Neural cell (in vitro differentiated cells): Measurements from ENCODE around the gene SAP30L. TPM values are rescaled to one million over a fixed set of nuclear protein-coding genes. Genes with fewer than 3 reads are reported as not detected.

Experiments used
- H2AFZ ChIP-seq: fragments of 200-600, 300-800 bp; sonication (generic), shearing (Covaris generic); 2 replicates; pipeline ENCODE4 v1.6.0; 2014; ENCODE audit warnings: low read depth, mild to moderate bottlenecking, antibody characterized with exemption, low read length, moderate library complexity
- H3F3A ChIP-seq: fragments of 200-600 bp; shearing (Covaris generic); 2 replicates; pipeline ENCODE4 v1.6.1; 2016; ENCODE audit warnings: mild to moderate bottlenecking, moderate library complexity, mixed read lengths, antibody characterized with exemption, low read length; ENCODE audit not compliant: insufficient read depth, poor library complexity, severe bottlenecking
- H3K27ac ChIP-seq: fragments of 200-600, 300-800 bp; sonication (generic), shearing (Covaris generic); 2 replicates; pipeline ENCODE4 v1.5.1; 2014; ENCODE audit warnings: mild to moderate bottlenecking, low read length, moderate library complexity
- H3K27me3 ChIP-seq: fragments of 300-800, 200-600 bp; sonication (generic), shearing (Covaris generic); 2 replicates; pipeline ENCODE4 v1.6.0; 2014; ENCODE audit warnings: mild to moderate bottlenecking, low read depth, low read length, moderate library complexity; ENCODE audit not compliant: insufficient read depth
- H3K36me3 ChIP-seq: fragments of 300-800, 200-600 bp; sonication (generic), shearing (Covaris generic); 2 replicates; pipeline ENCODE4 v1.5.1; 2014; ENCODE audit warnings: mild to moderate bottlenecking, antibody characterized with exemption, low read length, moderate library complexity; ENCODE audit not compliant: insufficient read depth
- H3K4me2 ChIP-seq: fragments of 300-800, 200-600 bp; sonication (generic), shearing (Covaris generic); 2 replicates; pipeline ENCODE4 v1.6.0; 2014; ENCODE audit warnings: mild to moderate bottlenecking, low read length
- H3K4me3 ChIP-seq: fragments of 300-800, 200-600 bp; sonication (generic), shearing (Covaris generic); 2 replicates; pipeline ENCODE4 v1.5.1; 2014; ENCODE audit warnings: mild to moderate bottlenecking, low read length, moderate library complexity
- H3K79me2 ChIP-seq: fragments of 200-600 bp; shearing (Covaris generic); replicated peaks from 2 replicates; pipeline ENCODE4 v1.6.0; 2014; ENCODE audit warnings: mild to moderate bottlenecking, low read length, moderate library complexity; ENCODE audit not compliant: insufficient read depth
- H3K9ac ChIP-seq: fragments of 300-800, 200-600 bp; sonication (generic), shearing (Covaris generic); 2 replicates; pipeline ENCODE4 v1.6.1; 2016; ENCODE audit warnings: mild to moderate bottlenecking, low read length, mixed read lengths
- H3K9me2 ChIP-seq: fragments of 200-600 bp; shearing (Covaris generic); 2 replicates; pipeline ENCODE4 v1.6.1; 2016; ENCODE audit warnings: mild to moderate bottlenecking, low read length, mixed read lengths; ENCODE audit not compliant: insufficient read depth
- H3K9me3 ChIP-seq: fragments of 200-600, 300-800 bp; sonication (generic), shearing (Covaris generic); 2 replicates; pipeline ENCODE4 v1.6.1; 2016; ENCODE audit warnings: mild to moderate bottlenecking, mixed run types, low read length, moderate library complexity, mixed read lengths
- H4K20me1 ChIP-seq: fragments of 200-600 bp; shearing (Covaris generic); 2 replicates; pipeline ENCODE4 v1.6.1; 2016; ENCODE audit warnings: mild to moderate bottlenecking, mixed run types; ENCODE audit not compliant: insufficient read depth
- EP300 ChIP-seq: fragments of 450-650 bp; conservative IDR thresholded peaks from 2 replicates; pipeline ENCODE4 v1.6.1; 2014; ENCODE audit warnings: antibody characterized with exemption, mild to moderate bottlenecking, moderate library complexity; ENCODE audit not compliant: poor library complexity, severe bottlenecking
- EZH2 ChIP-seq: fragments of 200-600, 300-800 bp; shearing (Covaris generic), sonication (generic); IDR thresholded peaks from 2 replicates; pipeline ENCODE4 v1.6.1; 2014; ENCODE audit warnings: antibody characterized with exemption, low read length, borderline replicate concordance, mild to moderate bottlenecking; ENCODE audit not compliant: insufficient read depth, poor library complexity, severe bottlenecking
- MXI1 ChIP-seq: fragments of 450-650 bp; conservative IDR thresholded peaks from 2 replicates; pipeline ENCODE4 v1.6.1; 2014; ENCODE audit warnings: antibody characterized with exemption, mild to moderate bottlenecking; ENCODE audit not compliant: poor library complexity, severe bottlenecking
- POLR2AphosphoS5 ChIP-seq: IDR thresholded peaks from 2 replicates; pipeline ENCODE4 v1.6.1; 2012
- RAD21 ChIP-seq: fragments of 450-650 bp; conservative IDR thresholded peaks from 2 replicates; pipeline ENCODE4 v1.6.1; 2014; ENCODE audit warnings: antibody characterized with exemption, mild to moderate bottlenecking, moderate library complexity
- SMC3 ChIP-seq: fragments of 450-650 bp; conservative IDR thresholded peaks from 2 replicates; pipeline ENCODE4 v1.6.1; 2014; ENCODE audit warnings: antibody characterized with exemption, mild to moderate bottlenecking, moderate library complexity; ENCODE audit not compliant: poor library complexity
- TAF1 ChIP-seq: IDR thresholded peaks from 2 replicates; pipeline ENCODE4 v1.6.1; 2012; ENCODE audit warnings: low read depth
- polyA plus RNA-seq: library from polyadenylated mRNA; depleted of rRNA; stranded (reverse); fragments of >200 nt; gene quantifications from 2 replicates; pipeline ENCODE4 v1.2.3, GENCODE V29; 2014
- TF ChIP-seq, protein P1 (sequence below): fragments of 450-650 bp; IDR thresholded peaks from 2 replicates; pipeline ENCODE4 v1.5.1; 2014; ENCODE audit warnings: antibody characterized with exemption, mild to moderate bottlenecking, moderate library complexity; ENCODE audit not compliant: poor library complexity, severe bottlenecking
- TF ChIP-seq, protein P2 (sequence below): IDR thresholded peaks from 2 replicates; pipeline ENCODE4 v1.6.1; 2012; ENCODE audit warnings: borderline replicate concordance

SAP30L gene
- polyA plus RNA-seq, 1 donor from 2014 or later = 18.5 TPM

DNA sequence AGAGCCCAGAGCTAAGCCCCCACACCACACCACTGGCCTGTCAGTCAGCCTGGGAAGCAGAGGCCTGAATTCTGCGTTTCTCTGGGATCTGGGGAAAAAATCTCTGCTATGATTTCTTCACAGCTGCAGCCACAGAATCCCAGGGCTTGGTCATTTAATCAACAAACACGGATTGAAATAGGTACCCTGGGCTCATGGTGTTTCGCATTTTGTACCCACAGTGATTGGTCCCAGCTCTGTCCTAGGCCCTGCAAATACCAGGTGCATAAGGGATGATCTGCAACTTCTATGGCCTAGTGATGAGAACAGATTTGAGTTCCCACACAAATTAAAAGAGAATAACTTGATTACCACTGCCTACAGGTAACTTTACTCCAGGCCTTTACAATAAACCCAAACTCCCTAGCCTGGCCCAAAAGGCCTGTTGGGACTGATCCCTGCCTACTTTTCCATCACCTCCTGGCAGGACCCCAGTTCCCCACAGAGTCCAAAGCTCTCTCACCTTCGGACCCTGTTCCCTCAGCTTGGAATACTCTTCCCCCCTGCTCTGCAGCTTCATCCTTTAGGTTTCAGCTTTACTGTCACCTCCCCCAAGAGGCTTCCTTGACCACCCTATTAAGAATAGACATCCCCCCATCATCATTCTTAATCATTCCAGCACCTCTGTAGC lies 14.7 kb upstream of the SAP30L start:
- H3K9ac ChIP-seq = no peak overlapping the region
- no peak overlapping the region for H2AFZ ChIP-seq
- H3K4me2 ChIP-seq = no peak overlapping the region
- H3K4me3 ChIP-seq = no peak overlapping the region
- H3K79me2 ChIP-seq = no peaks in the 10 kb centered on the region
- H3K9me3 ChIP-seq = peaks cover 2% of the 10 kb centered on the region
- no peaks in the 10 kb centered on the region for H3K27me3 ChIP-seq
- H4K20me1 ChIP-seq = no peaks in the 10 kb centered on the region
- H3K36me3 ChIP-seq = no peaks in the 10 kb centered on the region
- no peaks in the 10 kb centered on the region for H3K9me2 ChIP-seq
- TF ChIP-seq EZH2 (no peak), MXI1 (no peak), TAF1 (no peak), EP300 (no peak), SMC3 (no peak), RAD21 (no peak), POLR2AphosphoS5 (no peak)
- TF ChIP-seq, protein P1, sequence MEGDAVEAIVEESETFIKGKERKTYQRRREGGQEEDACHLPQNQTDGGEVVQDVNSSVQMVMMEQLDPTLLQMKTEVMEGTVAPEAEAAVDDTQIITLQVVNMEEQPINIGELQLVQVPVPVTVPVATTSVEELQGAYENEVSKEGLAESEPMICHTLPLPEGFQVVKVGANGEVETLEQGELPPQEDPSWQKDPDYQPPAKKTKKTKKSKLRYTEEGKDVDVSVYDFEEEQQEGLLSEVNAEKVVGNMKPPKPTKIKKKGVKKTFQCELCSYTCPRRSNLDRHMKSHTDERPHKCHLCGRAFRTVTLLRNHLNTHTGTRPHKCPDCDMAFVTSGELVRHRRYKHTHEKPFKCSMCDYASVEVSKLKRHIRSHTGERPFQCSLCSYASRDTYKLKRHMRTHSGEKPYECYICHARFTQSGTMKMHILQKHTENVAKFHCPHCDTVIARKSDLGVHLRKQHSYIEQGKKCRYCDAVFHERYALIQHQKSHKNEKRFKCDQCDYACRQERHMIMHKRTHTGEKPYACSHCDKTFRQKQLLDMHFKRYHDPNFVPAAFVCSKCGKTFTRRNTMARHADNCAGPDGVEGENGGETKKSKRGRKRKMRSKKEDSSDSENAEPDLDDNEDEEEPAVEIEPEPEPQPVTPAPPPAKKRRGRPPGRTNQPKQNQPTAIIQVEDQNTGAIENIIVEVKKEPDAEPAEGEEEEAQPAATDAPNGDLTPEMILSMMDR = no peak
- TF ChIP-seq, protein P2, sequence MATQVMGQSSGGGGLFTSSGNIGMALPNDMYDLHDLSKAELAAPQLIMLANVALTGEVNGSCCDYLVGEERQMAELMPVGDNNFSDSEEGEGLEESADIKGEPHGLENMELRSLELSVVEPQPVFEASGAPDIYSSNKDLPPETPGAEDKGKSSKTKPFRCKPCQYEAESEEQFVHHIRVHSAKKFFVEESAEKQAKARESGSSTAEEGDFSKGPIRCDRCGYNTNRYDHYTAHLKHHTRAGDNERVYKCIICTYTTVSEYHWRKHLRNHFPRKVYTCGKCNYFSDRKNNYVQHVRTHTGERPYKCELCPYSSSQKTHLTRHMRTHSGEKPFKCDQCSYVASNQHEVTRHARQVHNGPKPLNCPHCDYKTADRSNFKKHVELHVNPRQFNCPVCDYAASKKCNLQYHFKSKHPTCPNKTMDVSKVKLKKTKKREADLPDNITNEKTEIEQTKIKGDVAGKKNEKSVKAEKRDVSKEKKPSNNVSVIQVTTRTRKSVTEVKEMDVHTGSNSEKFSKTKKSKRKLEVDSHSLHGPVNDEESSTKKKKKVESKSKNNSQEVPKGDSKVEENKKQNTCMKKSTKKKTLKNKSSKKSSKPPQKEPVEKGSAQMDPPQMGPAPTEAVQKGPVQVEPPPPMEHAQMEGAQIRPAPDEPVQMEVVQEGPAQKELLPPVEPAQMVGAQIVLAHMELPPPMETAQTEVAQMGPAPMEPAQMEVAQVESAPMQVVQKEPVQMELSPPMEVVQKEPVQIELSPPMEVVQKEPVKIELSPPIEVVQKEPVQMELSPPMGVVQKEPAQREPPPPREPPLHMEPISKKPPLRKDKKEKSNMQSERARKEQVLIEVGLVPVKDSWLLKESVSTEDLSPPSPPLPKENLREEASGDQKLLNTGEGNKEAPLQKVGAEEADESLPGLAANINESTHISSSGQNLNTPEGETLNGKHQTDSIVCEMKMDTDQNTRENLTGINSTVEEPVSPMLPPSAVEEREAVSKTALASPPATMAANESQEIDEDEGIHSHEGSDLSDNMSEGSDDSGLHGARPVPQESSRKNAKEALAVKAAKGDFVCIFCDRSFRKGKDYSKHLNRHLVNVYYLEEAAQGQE = no peak
- H3K27ac ChIP-seq = no peak overlapping the region
- no peaks in the 10 kb centered on the region for H3F3A ChIP-seq

DNA sequence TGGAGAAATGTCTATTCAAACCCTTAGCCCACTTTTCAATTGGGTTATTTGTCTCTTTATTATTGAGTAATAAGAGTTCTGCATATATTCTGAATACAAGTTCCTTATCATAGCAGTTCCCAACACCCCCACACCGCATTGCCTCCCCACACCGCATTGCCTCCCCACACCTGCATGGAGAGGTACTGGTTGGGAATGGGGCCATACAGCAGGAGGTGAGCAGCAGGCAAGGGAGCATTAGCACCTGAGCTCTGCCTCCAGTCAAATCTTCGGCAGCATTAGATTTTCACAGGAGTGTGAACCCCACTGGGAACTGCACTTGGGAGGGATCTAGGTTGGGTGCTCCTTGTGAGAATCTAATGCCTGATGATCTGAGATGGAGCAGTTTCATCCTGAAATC lies 10.6 kb upstream of the SAP30L start:
- peaks cover 2% of the 10 kb centered on the region for H3K9me3 ChIP-seq
- no peaks in the 10 kb centered on the region for H3F3A ChIP-seq
- no peak overlapping the region for H2AFZ ChIP-seq
- no peak for TF ChIP-seq TAF1
- H3K36me3 ChIP-seq = no peaks in the 10 kb centered on the region
- no peaks in the 10 kb centered on the region for H4K20me1 ChIP-seq
- H3K9me2 ChIP-seq = no peaks in the 10 kb centered on the region
- no peaks in the 10 kb centered on the region for H3K27me3 ChIP-seq
- H3K4me3 ChIP-seq = no peak overlapping the region
- no peak overlapping the region for H3K27ac ChIP-seq
- H3K79me2 ChIP-seq = no peaks in the 10 kb centered on the region
- H3K9ac ChIP-seq = no peak overlapping the region
- H3K4me2 ChIP-seq = no peak overlapping the region
